ENCODE measurements around the gene DONSON.
A peak's percentile ranks its signal among the peaks of the same experiment; 100 is the strongest.
"Not testable (repeated sequence)": the region's sequence is repeated elsewhere in the genome, so short reads cannot be mapped to it uniquely, and the experiment has no call there.

The DONSON gene

GRCh38 chr21:33588485-33589335, at the start of gene DONSON:
Gene DONSON (minus strand): TSS chr21:33588684. CDS start chr21:33588641, 43 bp downstream.
- DNase-seq = peak; percentile 67

- DNase-seq = no peak
Measured at GRCh38 chr21:33634254-33634653, 45.8 kb upstream of the DONSON start.

- DNase-seq = not testable (repeated sequence)
Measured at GRCh38 chr21:33626151-33626550, 37.7 kb upstream of the DONSON start.

- DNase-seq = no peak
Measured at GRCh38 chr21:33622253-33622652, 33.8 kb upstream of the DONSON start.

- DNase-seq = no peak
Measured at GRCh38 chr21:33619726-33620125, 31.2 kb upstream of the DONSON start.

GRCh38 chr21:33618407-33618806, 29.9 kb upstream of the DONSON start:
- DNase-seq = no peak

GRCh38 chr21:33617565-33617964, 29.1 kb upstream of the DONSON start:
- not testable (repeated sequence) for DNase-seq

GRCh38 chr21:33611006-33611744, 22.7 kb upstream of the DONSON start:
- no peak for DNase-seq

GRCh38 chr21:33608559-33608958, 20.1 kb upstream of the DONSON start:
- DNase-seq = no peak

- DNase-seq = no peak
Measured at GRCh38 chr21:33598051-33598450, 9.6 kb upstream of the DONSON start.

GRCh38 chr21:33587792-33588484, 546 bp downstream of the DONSON start:
- DNase-seq = peak; percentile 56

- no peak for DNase-seq
Measured at GRCh38 chr21:33586927-33587326, 1.6 kb downstream of the DONSON start.

- DNase-seq = no peak
Measured at GRCh38 chr21:33584455-33584854, 4.0 kb downstream of the DONSON start.

GRCh38 chr21:33578959-33579542, 9.4 kb downstream of the DONSON start:
- DNase-seq = no peak

GRCh38 chr21:33578214-33578613, 10.3 kb downstream of the DONSON start:
- no peak for DNase-seq

GRCh38 chr21:33576741-33577141, 11.7 kb downstream of the DONSON start:
- DNase-seq = not testable (repeated sequence)

- DNase-seq = no peak
Measured at GRCh38 chr21:33572350-33572749, 16.1 kb downstream of the DONSON start.

GRCh38 chr21:33569991-33570390, 18.5 kb downstream of the DONSON start:
- no peak for DNase-seq

- no peak for DNase-seq
Measured at GRCh38 chr21:33568448-33568847, 20.0 kb downstream of the DONSON start.

- no peak for DNase-seq
Measured at GRCh38 chr21:33567914-33568313, 20.6 kb downstream of the DONSON start.

GRCh38 chr21:33566514-33566913, 22.0 kb downstream of the DONSON start:
- DNase-seq = no peak

- DNase-seq = no peak
Measured at GRCh38 chr21:33562389-33562788, 26.1 kb downstream of the DONSON start.

- DNase-seq = no peak
Measured at GRCh38 chr21:33561373-33561772, 27.1 kb downstream of the DONSON start.

Data from DMS79 (cell line).